Choroid plexus epithelial cell (primary cell): ENCODE measurements around the gene TMEM72.

Source experiments
- DNase-seq: peaks from one replicate; pipeline ENCODE4 v3.0.0-alpha.2; 2010; ENCODE audit warnings: low read depth
- H3K4me3 ChIP-seq: 2 replicates; pipeline ENCODE4 v1.5.1; 2011; ENCODE audit warnings: low read depth, mild to moderate bottlenecking, control low read depth, low read length, moderate library complexity
- CTCF ChIP-seq: conservative IDR thresholded peaks from 2 replicates; pipeline ENCODE4 v1.5.1; 2011; ENCODE audit warnings: low read depth, mild to moderate bottlenecking, control low read depth, inconsistent platforms, low read length, moderate library complexity

The TMEM72 gene

GRCh38 chr10:44888886-44889285 lies 22.3 kb upstream of the TMEM72 start:
- no peak overlapping the region for H3K4me3 ChIP-seq
- no peak for DNase-seq
- no peak for TF ChIP-seq CTCF

- DNase-seq: no peak
- no peak for TF ChIP-seq CTCF
These were observed 21.3 kb upstream of the TMEM72 start for GRCh38 chr10:44889834-44890233.

GRCh38 chr10:44890696-44891563 lies 20.2 kb upstream of the TMEM72 start:
- H3K4me3 ChIP-seq: no peak overlapping the region
- no peak for TF ChIP-seq CTCF
- no peak for DNase-seq

More at GRCh38 chr10:44889834-44890233, 21.3 kb upstream of the TMEM72 start:
- no peak overlapping the region for H3K4me3 ChIP-seq

- no peak for DNase-seq
- no peak overlapping the region for H3K4me3 ChIP-seq
- no peak for TF ChIP-seq CTCF
These were observed 19.4 kb upstream of the TMEM72 start for GRCh38 chr10:44891721-44892120.

GRCh38 chr10:44893604-44894468 lies 17.3 kb upstream of the TMEM72 start:
- no peak for DNase-seq
- no peak overlapping the region for H3K4me3 ChIP-seq
- no peak for TF ChIP-seq CTCF

GRCh38 chr10:44894691-44895090 lies 16.4 kb upstream of the TMEM72 start:
- no peak for DNase-seq
- no peak overlapping the region for H3K4me3 ChIP-seq
- TF ChIP-seq CTCF: no peak
